OCI-LY1 (cell line): ENCODE results near the gene CCBE1.

Experiments used
- EZH2 ChIP-seq: fragments of 200-600 bp; sonication (generic), shearing (Covaris generic); IDR thresholded peaks from 2 replicates; pipeline ENCODE4 v1.8.0; 2017; ENCODE audit warnings: borderline replicate concordance, mixed run types, mild to moderate bottlenecking, antibody characterized with exemption, low read length, moderate library complexity, mixed read lengths
- TF ChIP-seq, protein P1 (sequence below): fragments of 200-600 bp; sonication (generic), shearing (Covaris generic); IDR thresholded peaks from 2 replicates; pipeline ENCODE4 v1.5.1; 2017; ENCODE audit warnings: mild to moderate bottlenecking, antibody characterized with exemption, low read length, moderate library complexity, mixed read lengths

DNA sequence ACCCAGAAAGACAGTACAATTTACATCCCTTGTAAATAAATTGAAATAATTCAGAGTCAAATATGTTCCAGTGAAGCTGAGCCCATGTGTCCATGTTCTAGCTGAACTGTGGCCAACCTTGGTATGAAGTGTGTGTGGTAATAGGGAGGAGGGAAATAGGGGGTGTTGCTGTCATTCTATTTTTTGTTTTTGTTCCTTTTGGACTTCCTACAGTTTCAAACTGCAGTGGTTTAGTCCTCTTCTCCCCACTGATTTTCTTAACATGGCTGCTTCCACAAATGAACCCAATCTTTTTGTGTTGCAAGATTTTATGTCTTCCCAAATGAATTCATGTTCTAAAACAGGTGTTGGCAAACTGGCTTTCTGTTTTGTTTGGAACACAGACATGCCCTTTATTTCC lies 156.9 kb downstream of the CCBE1 start:
- TF ChIP-seq, protein P1, sequence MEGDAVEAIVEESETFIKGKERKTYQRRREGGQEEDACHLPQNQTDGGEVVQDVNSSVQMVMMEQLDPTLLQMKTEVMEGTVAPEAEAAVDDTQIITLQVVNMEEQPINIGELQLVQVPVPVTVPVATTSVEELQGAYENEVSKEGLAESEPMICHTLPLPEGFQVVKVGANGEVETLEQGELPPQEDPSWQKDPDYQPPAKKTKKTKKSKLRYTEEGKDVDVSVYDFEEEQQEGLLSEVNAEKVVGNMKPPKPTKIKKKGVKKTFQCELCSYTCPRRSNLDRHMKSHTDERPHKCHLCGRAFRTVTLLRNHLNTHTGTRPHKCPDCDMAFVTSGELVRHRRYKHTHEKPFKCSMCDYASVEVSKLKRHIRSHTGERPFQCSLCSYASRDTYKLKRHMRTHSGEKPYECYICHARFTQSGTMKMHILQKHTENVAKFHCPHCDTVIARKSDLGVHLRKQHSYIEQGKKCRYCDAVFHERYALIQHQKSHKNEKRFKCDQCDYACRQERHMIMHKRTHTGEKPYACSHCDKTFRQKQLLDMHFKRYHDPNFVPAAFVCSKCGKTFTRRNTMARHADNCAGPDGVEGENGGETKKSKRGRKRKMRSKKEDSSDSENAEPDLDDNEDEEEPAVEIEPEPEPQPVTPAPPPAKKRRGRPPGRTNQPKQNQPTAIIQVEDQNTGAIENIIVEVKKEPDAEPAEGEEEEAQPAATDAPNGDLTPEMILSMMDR, result no peak
- no peak for TF ChIP-seq EZH2
